WERI-Rb-1 (cell line): ENCODE results near the gene CELF2.

Experiments used
- DNase-seq: peaks from one replicate; pipeline ENCODE4 v3.0.0-alpha.2; 2020
- H3K27ac ChIP-seq: fragments of 250-450 bp; sonication (Bioruptor Pico); 2 replicates; pipeline ENCODE4 v1.5.1; 2020; ENCODE audit warnings: mild to moderate bottlenecking, moderate library complexity
- H3K27me3 ChIP-seq: fragments of 250-450 bp; sonication (Bioruptor Pico); 2 replicates; pipeline ENCODE4 v1.5.1; 2021; ENCODE audit warnings: mild to moderate bottlenecking, low read depth, moderate library complexity; ENCODE audit not compliant: insufficient read depth, severe bottlenecking
- H3K36me3 ChIP-seq: fragments of 250-450 bp; sonication (Bioruptor Pico); 2 replicates; pipeline ENCODE4 v1.5.1; 2020; ENCODE audit warnings: mild to moderate bottlenecking, moderate library complexity
- H3K4me3 ChIP-seq: 2 replicates; pipeline ENCODE4 v1.5.1; 2011; ENCODE audit warnings: low read depth, mild to moderate bottlenecking, control low read depth, low read length
- H3K9me3 ChIP-seq: fragments of 250-450 bp; sonication (Bioruptor Pico); 2 replicates; pipeline ENCODE4 v1.5.1; 2021; ENCODE audit warnings: mild to moderate bottlenecking, moderate library complexity; ENCODE audit not compliant: severe bottlenecking
- TF ChIP-seq, protein P1 (sequence below): IDR thresholded peaks from 2 replicates; pipeline ENCODE4 v1.5.1; 2011; ENCODE audit warnings: low read depth, mild to moderate bottlenecking, control low read depth, inconsistent platforms, low read length

The CELF2 gene

DNA sequence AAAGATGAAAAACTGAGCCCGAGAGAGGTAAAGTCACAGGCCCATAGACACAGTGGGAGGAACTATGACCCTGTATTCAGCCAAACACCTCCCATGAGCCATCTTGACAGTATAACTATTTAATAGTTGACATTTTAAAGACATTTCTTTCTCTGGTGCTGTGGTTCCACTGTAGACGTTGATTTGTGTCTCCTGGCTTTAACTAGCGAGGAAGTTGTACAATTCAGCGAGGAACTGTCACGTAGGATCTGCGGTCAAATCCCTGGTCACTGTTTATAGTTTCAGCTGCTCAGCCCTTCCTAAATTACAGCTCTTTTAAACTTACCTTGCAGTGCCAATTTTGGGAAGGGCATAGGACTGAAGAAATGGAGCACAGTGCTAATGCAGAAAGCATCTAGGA is 7.1 kb upstream of the CELF2 start:
- Histone ChIP-seq H3K9me3 (no peaks in the 10 kb centered on the region), H3K4me3 (no peak overlapping the region), H3K27ac (no peak overlapping the region), H3K36me3 (no peaks in the 10 kb centered on the region), H3K27me3 (no peaks in the 10 kb centered on the region)
- TF ChIP-seq, protein P1, sequence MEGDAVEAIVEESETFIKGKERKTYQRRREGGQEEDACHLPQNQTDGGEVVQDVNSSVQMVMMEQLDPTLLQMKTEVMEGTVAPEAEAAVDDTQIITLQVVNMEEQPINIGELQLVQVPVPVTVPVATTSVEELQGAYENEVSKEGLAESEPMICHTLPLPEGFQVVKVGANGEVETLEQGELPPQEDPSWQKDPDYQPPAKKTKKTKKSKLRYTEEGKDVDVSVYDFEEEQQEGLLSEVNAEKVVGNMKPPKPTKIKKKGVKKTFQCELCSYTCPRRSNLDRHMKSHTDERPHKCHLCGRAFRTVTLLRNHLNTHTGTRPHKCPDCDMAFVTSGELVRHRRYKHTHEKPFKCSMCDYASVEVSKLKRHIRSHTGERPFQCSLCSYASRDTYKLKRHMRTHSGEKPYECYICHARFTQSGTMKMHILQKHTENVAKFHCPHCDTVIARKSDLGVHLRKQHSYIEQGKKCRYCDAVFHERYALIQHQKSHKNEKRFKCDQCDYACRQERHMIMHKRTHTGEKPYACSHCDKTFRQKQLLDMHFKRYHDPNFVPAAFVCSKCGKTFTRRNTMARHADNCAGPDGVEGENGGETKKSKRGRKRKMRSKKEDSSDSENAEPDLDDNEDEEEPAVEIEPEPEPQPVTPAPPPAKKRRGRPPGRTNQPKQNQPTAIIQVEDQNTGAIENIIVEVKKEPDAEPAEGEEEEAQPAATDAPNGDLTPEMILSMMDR: no peak
- no peak for DNase-seq

DNA sequence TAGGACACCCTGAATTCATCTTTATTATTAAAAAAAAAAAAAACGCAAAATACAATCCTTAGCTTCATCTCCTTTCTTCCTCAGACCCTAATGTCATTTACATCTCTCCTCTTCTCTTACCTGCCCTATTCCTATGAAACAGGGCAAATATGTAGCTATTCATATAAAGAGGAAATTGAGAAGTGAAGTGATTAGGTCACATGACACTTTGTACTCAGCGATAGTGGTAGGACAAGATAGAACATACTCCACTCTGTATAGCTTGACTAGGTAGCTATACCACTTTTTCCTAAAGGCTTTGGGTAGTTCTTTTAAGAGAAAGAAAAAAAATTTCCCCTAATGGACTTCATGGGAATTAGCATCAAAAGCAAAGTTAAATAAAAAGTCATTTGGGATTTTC is 6.2 kb upstream of the CELF2 start:
- no peak overlapping the region for H3K4me3 ChIP-seq
- no peak overlapping the region for H3K27ac ChIP-seq
- no peaks in the 10 kb centered on the region for H3K27me3 ChIP-seq
- DNase-seq: no peak
- TF ChIP-seq, protein P1: no peak
- no peaks in the 10 kb centered on the region for H3K9me3 ChIP-seq
- H3K36me3 ChIP-seq: no peaks in the 10 kb centered on the region

DNA sequence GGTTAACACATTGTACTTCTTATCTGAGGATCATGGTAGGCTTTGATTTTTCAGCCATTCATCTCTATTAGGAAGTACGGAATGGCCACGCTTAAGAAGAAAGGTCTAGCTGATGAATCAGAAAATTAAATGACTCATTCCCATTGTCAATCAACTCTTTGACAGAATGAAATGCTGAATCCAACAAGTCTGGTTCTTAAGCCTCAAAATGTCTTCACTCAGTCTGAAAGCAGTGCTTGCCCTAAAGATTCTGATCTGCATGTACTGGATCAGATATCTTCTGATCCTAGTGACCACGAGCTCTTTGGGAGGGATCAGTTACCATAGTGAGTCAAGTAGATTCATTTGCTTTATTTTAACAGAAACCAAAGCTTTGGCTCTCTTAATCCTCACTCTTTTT is 5.7 kb upstream of the CELF2 start:
- H3K27ac ChIP-seq: no peak overlapping the region
- H3K27me3 ChIP-seq: no peaks in the 10 kb centered on the region
- TF ChIP-seq, protein P1: no peak
- no peak for DNase-seq
- H3K36me3 ChIP-seq: no peaks in the 10 kb centered on the region
- no peaks in the 10 kb centered on the region for H3K9me3 ChIP-seq
- no peak overlapping the region for H3K4me3 ChIP-seq

DNA sequence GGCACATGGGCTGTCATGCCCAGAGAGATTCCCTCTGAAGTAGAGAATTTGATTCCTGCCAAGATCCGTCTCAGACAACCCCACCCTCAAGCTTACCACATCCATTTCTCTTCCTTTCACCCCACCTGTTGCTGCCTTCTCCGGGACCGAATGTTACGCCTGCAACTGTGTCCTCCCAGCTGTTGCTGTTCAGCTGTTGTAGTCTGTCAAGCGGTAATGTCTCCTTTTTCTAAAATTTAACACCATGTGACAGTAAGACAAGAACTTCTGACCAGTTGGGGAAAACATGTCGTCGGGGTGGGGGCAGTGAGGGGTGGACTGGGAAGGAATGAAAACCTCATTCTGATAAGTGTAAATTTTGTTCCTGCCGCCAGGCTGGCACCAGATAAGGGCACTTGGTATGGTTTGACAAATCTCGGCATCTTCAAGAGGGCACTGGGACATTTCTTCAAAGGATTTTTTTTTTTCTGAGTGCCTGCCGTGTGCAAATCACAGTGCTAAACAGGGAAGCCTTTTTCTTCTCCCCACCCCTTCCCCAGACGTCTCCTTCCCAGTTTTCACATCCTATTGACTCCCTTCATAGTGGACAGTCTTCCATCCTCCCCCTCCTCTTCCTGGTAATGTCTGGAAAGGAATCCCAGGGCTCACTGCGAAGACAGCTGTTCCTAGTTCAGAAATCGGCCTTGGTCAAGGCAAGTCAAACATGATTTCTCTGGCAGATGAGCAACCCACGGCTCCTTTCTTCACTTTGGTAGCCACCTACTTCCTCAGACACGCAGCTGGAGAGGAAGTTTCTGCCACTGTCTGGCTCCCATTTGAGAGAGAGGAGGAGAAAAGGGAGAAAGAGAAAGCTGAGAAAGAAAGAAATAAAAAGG is 5.0 kb upstream of the CELF2 start:
- H3K36me3 ChIP-seq: no peaks in the 10 kb centered on the region
- no peak overlapping the region for H3K4me3 ChIP-seq
- no peaks in the 10 kb centered on the region for H3K9me3 ChIP-seq
- no peaks in the 10 kb centered on the region for H3K27me3 ChIP-seq
- DNase-seq: no peak
- TF ChIP-seq, protein P1: no peak
- H3K27ac ChIP-seq: no peak overlapping the region

DNA sequence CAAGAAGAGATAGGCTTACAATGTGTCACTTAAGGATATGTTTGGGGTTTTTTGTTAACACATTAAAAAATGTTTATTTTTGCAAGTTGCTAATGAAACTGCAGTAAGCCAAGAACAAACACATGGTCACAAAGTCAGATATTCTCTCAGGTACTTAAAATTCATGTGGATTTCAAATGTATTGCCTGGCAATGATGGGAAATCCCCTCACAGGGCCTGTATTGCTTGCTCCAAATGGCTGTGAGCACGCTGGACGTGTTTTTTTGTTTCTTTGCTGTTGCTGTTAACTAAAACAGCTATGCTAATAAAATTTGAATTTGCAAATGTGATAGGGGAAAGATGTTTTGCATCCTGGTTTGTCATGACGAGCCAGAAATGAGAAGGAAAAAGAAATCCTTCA is 3.8 kb upstream of the CELF2 start:
- Histone ChIP-seq H3K27me3 (no peaks in the 10 kb centered on the region), H3K9me3 (no peaks in the 10 kb centered on the region), H3K27ac (no peak overlapping the region), H3K36me3 (no peaks in the 10 kb centered on the region), H3K4me3 (no peak overlapping the region)
- TF ChIP-seq, protein P1: no peak
- no peak for DNase-seq
